Esophagus squamous epithelium (tissue), 5 donors: ENCODE results near the gene DUS2. TPM values are rescaled to one million over a fixed set of nuclear protein-coding genes. Genes with fewer than 3 reads are reported as not detected.

Experiments
- DNase-seq: peaks from one replicate; lab custom pipeline; 2025; lab: John Stamatoyannopoulos, UW
- H3K27ac ChIP-seq, 4 donors: fragments of 200-600 bp; sonication (generic); one replicate each; pipeline ENCODE4 v1.5.1; 2016 to 2019; ENCODE audit warnings: mild to moderate bottlenecking in 1 of 4
- H3K27me3 ChIP-seq, 4 donors: fragments of 200-600 bp; sonication (generic); 1 replicate in 3 of 4; 2 replicates in 1 of 4; pipeline versions ENCODE4 v1.5.1 to v1.6.0; 2017 to 2021; ENCODE audit warnings: antibody characterized with exemption in 1 of 4
- H3K36me3 ChIP-seq, 3 donors: fragments of 200-600 bp; sonication (generic); one replicate each; pipeline ENCODE4 v1.5.1; 2016 to 2019
- H3K4me1 ChIP-seq, 3 donors: fragments of 200-600 bp; sonication (generic); one replicate each; pipeline ENCODE4 v1.5.1; 2017 to 2019
- H3K4me3 ChIP-seq, 4 donors: fragments of 200-600 bp; sonication (generic); 1 replicate in 3 of 4; 2 replicates in 1 of 4; pipeline ENCODE4 v1.5.1; 2016 to 2019; ENCODE audit warnings: mild to moderate bottlenecking in 2 of 4, moderate library complexity in 1 of 4
- H3K9me3 ChIP-seq, 3 donors: fragments of 200-600 bp; sonication (generic); one replicate each; pipeline ENCODE4 v1.5.1; 2016 to 2019
- CTCF ChIP-seq, 6 experiments: fragments of 450-650 bp in 4 of 6; fragments of 200-600 bp in 2 of 6; sonication (generic) in 2 of 6; IDR thresholded peaks; one replicate each; pipeline ENCODE4 v1.5.1; 2016 to 2019; ENCODE audit warnings: antibody characterized with exemption in 6 of 6, mild to moderate bottlenecking in 4 of 6, moderate library complexity in 4 of 6
- POLR2A ChIP-seq, 4 donors: fragments of 450-650 bp; IDR thresholded peaks; one replicate each; pipeline ENCODE4 v1.6.1; 2017; ENCODE audit warnings: antibody characterized with exemption in 4 of 4, mild to moderate bottlenecking in 4 of 4, moderate library complexity in 3 of 4
- WGBS, 2 donors: methylation state at CpG; one replicate each; pipeline ENCODE4 v1.1.5; 2018; 5-methylcytosine and 5-hydroxymethylcytosine counted together
- intact Hi-C: fragments of 100-400 bp; cut with DNase I; formaldehyde crosslinking; loops from one replicate; pipeline ENCODE4 v1.15.0; 2022
- total RNA-seq, 4 donors: library from RNA; depleted of rRNA; stranded (reverse); fragments of >200 nt; gene quantifications; one replicate each; pipeline ENCODE4 v1.1.0, GENCODE V29; 2016
- donor health status: DM: yes; HTN: yes; CAD: no.

The DUS2 gene
- total RNA-seq, 4 donors from 2014 or later = 9.9 to 26.1 (median 14.7) TPM

GRCh38 chr16:68072038-68072695 lies 49.1 kb downstream of the DUS2 start:
- Histone ChIP-seq H3K9me3 (no peaks in the 10 kb centered on the region), H3K27ac (peak overlapping the region; percentile 12 to 71 (median 64)), H3K36me3 (peaks cover 0 to 96% (median 10%) of the 10 kb centered on the region in 3 donors), H3K27me3 (no peaks in the 10 kb centered on the region), H3K4me3 (no peak overlapping the region), H3K4me1 (peaks cover 18 to 51% (median 25%) of the 10 kb centered on the region in 3 donors)
- DNase-seq = no peak
- WGBS, 2 donors = 67% methylated on average over 3 of the region's 9 CpGs; no CpG with 5 or more reads in 1 of the 2 donors
- intact Hi-C loops = no loop called here
- TF ChIP-seq POLR2A (IDR thresholded peaks at IDR 0.05) (no peak), CTCF (IDR thresholded peaks at IDR 0.05) (no peak)

GRCh38 chr16:68073902-68074760 lies 51.0 kb downstream of the DUS2 start:
- DNase-seq = no peak
- peak overlapping the region in 1 of 4 donors; percentile 17 for H3K27ac ChIP-seq

GRCh38 chr16:68074850-68075555 lies 51.9 kb downstream of the DUS2 start:
- Histone ChIP-seq H3K27ac (peak overlapping the region in 1 of 4 donors; percentile 17), H3K36me3 (peaks cover 0 to 99% (median 13%) of the 10 kb centered on the region in 3 donors), H3K9me3 (no peaks in the 10 kb centered on the region), H3K4me1 (peaks cover 31 to 50% (median 32%) of the 10 kb centered on the region in 3 donors), H3K27me3 (no peaks in the 10 kb centered on the region), H3K4me3 (no peak overlapping the region)
- TF ChIP-seq CTCF (IDR thresholded peaks at IDR 0.05) (no peak), POLR2A (IDR thresholded peaks at IDR 0.05) (no peak)
- WGBS, 2 donors = 82 to 83% methylated on average over 1 to 2 of the region's 6 CpGs
- intact Hi-C loops = no loop called here
- peak; percentile 29 for DNase-seq

More at GRCh38 chr16:68073902-68074760, 51.0 kb downstream of the DUS2 start:
- intact Hi-C loops = no loop called here
- TF ChIP-seq CTCF (IDR thresholded peaks at IDR 0.05) = no peak
- TF ChIP-seq POLR2A (IDR thresholded peaks at IDR 0.05) = no peak
- peaks cover 24 to 49% (median 31%) of the 10 kb centered on the region in 3 donors for H3K4me1 ChIP-seq
- H3K9me3 ChIP-seq = no peaks in the 10 kb centered on the region
- H3K27me3 ChIP-seq = no peaks in the 10 kb centered on the region
- WGBS, 2 donors = 79 to 88% methylated on average over 4 to 9 of the region's 9 CpGs
- no peak overlapping the region for H3K4me3 ChIP-seq
- peaks cover 0 to 99% (median 13%) of the 10 kb centered on the region in 3 donors for H3K36me3 ChIP-seq

GRCh38 chr16:68075980-68076379 lies 52.9 kb downstream of the DUS2 start:
- no peak for DNase-seq
- no peak for TF ChIP-seq POLR2A (IDR thresholded peaks at IDR 0.05)
- TF ChIP-seq CTCF (IDR thresholded peaks at IDR 0.05) = no peak
- Histone ChIP-seq H3K4me1 (peaks cover 37 to 51% (median 41%) of the 10 kb centered on the region in 3 donors), H3K4me3 (no peak overlapping the region), H3K36me3 (peaks cover 0 to 89% (median 13%) of the 10 kb centered on the region in 3 donors), H3K27ac (no peak overlapping the region), H3K9me3 (no peaks in the 10 kb centered on the region), H3K27me3 (no peaks in the 10 kb centered on the region)
- intact Hi-C loops = no loop called here
- 95 to 100% methylated on average over 3 of the region's 3 CpGs for WGBS, 2 donors
